HUDEP-2 (cell line): Measurements from ENCODE around the gene PLB1.
A peak's percentile ranks its signal among the peaks of the same experiment; 100 is the strongest.

Experiments
- DNase-seq, 76 experiments: peaks; one replicate each; lab custom pipeline; 2025; ENCODE audit not compliant: unreplicated experiment in 76 of 76; lab: John Stamatoyannopoulos, UW

PLB1 gene, protein sequence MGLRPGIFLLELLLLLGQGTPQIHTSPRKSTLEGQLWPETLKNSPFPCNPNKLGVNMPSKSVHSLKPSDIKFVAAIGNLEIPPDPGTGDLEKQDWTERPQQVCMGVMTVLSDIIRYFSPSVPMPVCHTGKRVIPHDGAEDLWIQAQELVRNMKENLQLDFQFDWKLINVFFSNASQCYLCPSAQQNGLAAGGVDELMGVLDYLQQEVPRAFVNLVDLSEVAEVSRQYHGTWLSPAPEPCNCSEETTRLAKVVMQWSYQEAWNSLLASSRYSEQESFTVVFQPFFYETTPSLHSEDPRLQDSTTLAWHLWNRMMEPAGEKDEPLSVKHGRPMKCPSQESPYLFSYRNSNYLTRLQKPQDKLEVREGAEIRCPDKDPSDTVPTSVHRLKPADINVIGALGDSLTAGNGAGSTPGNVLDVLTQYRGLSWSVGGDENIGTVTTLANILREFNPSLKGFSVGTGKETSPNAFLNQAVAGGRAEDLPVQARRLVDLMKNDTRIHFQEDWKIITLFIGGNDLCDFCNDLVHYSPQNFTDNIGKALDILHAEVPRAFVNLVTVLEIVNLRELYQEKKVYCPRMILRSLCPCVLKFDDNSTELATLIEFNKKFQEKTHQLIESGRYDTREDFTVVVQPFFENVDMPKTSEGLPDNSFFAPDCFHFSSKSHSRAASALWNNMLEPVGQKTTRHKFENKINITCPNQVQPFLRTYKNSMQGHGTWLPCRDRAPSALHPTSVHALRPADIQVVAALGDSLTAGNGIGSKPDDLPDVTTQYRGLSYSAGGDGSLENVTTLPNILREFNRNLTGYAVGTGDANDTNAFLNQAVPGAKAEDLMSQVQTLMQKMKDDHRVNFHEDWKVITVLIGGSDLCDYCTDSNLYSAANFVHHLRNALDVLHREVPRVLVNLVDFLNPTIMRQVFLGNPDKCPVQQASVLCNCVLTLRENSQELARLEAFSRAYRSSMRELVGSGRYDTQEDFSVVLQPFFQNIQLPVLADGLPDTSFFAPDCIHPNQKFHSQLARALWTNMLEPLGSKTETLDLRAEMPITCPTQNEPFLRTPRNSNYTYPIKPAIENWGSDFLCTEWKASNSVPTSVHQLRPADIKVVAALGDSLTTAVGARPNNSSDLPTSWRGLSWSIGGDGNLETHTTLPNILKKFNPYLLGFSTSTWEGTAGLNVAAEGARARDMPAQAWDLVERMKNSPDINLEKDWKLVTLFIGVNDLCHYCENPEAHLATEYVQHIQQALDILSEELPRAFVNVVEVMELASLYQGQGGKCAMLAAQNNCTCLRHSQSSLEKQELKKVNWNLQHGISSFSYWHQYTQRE (N-terminal part only)

DNA sequence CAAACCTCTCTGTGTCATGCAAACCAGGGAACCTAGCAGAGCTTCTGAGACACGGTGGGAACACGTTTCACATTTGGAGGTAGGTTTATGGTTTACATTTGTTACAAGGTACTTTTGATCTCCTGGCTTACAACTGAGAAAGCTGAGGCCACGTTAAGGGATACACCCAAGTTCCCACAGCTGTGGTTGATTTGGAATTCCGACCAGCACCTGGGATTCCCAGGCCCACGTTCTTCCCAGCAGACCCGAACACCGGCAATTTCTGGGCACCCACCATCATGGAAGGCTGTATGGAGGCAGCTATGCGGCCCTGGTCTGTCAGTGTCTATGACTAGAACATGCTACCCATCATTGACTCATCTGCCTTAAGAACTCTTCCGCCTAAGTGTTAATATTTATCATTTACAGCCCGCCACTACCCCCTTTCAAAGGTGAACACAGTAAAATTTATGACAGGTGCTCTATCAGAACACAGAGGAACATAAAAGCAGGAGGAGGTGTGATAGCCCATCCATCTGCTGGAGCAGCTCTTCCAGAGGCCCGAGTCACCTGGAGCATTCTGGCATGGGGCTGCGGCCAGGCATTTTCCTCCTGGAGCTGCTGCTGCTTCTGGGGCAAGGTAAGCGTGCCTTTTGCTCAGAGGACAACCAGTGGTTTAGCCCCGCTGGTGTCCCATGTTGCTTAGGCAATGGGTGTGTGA is at the start of gene PLB1:
Gene PLB1, plus strand, starts transcription at position 510 of the 700 bp plus-strand sequence. Its CDS starts 55 bp downstream, at position 565.
- no peak for DNase-seq

DNA sequence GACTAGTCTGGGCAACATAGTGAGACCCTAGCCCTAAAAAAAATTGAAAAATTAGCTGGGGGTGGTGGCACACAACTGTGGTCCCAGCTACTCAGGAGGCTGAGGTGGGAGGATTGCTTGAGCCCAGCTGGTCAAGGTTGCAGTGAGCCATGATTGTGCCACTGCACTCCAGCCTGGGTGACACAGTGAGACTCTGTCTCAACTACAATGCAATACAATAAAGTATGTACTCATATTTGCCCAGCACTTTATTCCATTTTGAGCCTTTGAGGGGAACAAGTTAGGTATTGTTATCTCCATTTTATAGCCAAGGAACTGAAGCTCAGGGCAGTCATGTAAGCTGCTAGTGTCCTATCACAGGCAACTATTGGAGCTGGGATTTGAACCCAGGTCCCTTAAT is 49.3 kb upstream of the PLB1 start:
- no peak for DNase-seq

DNA sequence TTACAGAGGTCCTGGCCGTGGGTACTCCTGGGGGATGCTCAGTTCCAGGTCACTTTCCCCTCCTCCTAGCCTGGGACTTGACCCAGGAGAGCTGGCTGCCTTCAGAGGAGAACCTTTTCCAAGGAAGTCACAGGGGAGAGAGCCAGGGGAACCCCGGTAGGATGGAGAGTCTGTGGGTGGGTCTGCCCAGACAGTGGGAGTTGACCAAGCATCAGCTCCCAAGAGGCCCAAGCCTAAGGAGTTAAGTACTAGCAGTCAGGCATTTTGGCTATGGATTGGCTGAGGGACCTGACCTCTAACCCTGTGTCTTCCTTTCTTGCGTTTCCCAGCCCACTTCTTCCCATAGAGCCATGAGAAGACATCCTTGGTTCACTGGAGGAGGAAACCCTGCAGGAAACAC is 48.8 kb upstream of the PLB1 start:
- no peak for DNase-seq

DNA sequence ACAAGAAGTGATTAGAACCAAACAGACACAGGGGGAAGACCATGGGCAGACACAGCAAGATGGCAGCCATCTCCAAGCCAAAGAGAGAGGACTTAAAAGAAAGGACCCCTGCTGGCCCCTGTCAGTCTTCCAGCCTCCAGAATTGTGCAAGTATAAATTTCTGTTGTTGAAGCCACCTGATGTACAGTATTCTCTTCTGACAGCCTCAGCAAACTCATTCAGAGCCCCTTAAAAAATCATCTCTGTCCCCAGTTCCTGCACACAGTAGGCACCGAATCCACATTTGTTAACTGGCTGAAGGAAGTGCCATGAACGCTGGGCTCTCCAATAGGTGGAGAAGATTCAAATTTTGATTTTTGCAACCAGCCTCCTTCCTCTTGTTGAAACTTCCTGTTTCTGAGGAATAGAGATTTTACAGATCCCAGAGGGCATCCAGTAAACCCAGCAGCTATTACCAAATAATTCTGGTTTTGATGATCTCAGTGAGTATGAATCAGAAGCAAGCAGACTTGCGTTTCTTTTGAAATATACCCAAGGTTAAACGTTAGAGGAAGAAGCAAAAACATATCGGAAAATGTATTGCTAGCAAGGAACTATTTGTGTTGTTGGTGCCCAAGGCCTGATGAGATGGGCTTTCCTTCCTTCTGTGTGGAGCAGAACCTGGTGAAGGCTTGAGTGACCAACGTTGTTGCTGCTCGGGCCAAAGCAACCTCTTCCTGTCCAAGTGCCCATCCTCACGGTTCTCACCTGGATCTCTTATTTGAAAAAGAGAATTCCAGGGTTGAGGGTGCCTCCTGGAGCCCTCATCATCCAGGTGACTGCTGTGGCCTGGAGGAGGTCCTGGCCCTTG is 47.7 kb upstream of the PLB1 start:
- DNase-seq, result no peak

DNA sequence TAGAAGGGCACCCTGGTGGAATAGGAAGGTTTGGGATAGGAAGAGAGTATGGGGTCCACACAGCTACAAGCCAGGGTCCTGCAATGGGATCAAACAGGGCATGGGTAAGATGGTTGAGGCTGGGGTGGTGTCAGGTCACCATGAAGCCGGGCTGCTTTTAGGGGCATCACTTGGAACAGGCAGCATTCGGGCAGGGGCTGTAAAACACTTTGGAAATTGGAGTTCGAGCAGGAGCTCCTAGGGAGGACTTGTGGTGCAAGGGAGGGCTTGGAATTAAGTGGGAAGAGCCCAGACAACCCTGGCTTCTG is 47.1 kb upstream of the PLB1 start:
- DNase-seq, result no peak

DNA sequence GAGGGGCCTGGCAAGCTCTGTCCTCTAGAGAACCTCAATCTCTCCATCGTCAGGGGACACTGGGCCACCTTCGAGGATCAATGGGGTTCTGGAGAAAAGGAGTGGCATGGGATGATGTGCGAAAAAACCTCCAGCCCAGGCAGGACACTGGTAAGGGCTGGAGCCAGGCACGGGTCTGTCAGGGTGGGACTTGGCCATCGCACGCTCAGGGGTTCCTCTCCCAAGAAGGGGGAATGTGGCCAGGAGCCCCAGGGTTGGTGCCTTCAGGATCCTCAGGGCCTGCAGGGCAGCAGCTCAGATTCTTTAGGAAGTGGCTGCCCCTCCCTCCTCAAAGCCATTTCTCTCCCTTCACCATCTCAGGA is 46.8 kb upstream of the PLB1 start:
- no peak for DNase-seq

DNA sequence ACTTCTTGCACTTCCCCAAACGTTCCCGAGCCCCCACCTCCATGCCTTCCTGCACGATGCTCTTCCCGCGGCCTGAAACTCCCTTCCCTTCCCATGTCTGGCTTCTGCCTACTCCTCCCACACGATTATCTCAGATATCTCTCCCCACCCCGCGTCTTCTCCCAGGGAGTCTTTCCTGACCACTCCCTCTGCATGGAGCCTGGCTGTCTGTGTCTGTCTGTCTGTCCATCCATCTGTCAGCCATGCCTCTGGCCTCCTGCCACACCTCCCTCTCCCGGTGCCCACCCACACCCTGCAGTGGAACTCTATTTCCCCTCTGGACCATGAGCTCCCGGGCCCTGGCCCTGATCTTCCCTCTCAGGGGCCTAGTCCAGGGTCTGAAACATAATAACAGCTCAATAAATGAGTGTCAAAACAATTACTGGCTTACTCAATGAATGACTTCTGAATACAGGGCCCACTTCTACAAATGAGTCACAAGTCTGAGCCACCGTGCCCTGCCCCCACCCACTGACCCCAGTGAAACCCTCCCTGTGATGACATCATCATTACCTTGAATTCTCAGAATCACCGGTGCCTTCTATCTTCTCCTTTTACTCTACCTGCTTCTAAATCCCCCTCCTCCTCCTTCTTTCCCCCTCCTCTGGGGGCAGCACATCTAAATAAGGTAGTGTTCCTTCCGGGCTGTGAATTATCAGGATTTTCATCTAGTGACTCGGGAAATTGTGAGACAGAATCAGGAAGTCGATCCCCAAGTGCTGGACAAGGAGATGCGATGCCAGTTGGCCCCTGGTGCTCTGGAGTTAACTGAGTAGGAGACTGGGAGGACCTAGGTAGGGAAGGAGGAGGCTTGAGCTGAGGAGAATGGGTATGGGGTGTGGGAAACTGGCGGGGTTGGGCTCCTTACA is 46.1 kb upstream of the PLB1 start:
- DNase-seq, result no peak

DNA sequence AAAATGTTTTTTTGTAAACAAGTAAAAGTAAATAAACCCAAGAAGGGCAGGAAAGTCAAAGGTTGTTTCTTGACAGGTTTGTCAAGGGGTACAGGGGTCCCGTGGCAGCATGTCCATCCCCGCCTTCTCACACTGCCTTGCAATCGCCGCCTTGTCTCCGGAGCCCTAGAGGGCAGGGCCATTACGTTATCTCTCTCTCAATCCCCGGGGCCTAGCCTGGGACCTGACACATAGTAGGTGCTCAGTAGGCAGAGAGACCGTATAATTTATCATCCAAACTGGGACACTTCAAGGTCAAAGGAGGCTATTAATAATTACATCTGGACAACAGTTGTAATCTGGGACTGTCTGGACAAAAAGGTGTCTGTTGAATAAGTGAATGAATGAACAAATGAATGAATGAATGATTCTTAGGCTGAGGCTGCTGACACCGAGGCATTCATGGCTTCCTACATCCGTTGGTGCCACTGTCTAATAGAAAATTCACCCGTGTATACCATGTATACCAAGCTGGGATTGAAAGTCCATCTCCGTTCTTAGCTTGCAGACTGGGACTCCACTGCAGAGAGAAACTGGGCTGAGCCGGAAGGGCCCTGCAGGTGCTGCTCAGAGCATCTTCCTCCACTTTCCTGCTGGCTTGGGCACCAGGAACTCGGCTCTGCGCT is 44.8 kb upstream of the PLB1 start:
- DNase-seq, result no peak

DNA sequence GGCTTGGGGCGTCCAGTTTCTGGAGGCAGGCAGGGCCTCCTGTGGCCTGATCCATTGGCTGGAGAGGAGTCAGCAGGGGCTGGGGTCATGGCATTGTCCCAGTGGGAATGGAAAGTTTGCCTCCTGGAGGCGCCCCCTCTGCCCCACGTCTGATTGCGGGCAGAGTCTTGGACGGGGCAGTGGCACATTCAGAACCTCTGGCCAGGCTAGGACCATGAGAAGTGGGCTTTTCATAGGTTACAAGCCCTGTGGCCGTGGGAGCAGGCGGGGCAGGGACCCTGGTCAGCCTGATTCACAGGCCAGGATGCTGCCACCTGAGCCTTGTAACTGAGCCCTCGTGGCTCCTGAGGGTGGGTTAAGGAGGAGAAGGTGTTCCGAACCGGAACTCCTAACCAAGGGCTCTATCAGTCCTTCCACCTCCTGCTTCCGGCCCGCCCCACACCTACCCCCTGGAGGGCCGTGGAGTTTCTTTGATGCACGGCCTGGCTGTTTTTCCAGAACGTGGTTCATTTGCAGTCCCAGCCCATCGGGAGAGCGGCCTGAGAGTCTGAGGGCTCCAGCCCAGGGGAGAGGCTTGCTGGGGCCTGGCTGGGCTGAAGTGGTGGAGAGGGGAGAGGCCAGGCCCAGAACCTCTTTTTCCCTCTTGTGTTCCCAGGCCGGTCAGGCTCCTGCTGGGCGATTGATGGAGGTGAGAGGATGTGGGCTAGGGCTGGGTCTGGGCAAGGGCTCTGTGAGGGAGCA is 43.9 kb upstream of the PLB1 start:
- no peak for DNase-seq

DNA sequence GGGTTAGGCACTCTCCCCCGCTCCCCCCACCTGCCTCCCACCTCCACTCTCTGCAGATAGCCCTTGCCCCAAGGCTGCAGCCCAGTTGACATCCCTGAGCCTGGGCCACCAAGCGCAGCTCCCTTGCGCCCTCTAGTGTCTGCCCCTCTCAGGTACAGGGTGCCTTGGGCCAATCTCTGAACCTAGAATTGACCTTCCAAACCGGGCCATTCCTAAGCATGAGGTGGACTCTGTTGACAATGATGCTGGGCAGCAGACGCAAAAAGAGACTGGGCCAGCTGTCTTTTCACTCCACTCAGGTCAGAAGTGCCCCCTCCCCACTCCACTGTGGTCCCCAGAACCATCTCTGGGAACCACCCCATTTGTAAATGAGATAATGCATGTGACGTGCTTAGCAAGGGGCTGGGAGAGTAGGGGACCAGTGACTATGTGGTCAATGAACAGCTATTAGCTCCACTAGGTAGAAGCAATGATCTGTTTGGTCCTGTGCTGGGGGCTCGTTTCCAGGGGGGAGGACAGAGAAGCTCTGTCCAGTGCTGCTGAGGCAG is 43.3 kb upstream of the PLB1 start:
- DNase-seq, result peak in 49 of 76 experiments; percentile 2 to 68 (median 35)

DNA sequence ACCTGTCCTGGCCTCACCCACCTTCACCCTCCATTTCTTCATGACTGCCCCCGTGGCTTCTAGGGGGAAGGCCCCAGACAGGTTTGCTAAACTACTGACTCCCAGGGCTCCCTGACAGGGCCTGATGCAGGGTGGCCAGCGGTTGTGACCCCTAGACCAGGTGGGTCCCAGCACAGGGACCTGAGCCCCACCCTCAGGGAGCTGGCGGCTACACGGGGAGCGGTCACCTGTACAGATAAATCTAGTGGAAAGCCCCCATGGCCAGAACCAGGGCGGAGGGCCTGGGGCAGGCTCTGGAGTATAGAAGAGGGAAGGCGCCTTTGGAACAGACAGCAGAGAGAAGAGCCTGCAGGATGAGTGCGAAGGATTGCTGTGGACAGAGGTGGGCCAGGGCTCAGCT is 42.5 kb upstream of the PLB1 start:
- DNase-seq, result no peak

DNA sequence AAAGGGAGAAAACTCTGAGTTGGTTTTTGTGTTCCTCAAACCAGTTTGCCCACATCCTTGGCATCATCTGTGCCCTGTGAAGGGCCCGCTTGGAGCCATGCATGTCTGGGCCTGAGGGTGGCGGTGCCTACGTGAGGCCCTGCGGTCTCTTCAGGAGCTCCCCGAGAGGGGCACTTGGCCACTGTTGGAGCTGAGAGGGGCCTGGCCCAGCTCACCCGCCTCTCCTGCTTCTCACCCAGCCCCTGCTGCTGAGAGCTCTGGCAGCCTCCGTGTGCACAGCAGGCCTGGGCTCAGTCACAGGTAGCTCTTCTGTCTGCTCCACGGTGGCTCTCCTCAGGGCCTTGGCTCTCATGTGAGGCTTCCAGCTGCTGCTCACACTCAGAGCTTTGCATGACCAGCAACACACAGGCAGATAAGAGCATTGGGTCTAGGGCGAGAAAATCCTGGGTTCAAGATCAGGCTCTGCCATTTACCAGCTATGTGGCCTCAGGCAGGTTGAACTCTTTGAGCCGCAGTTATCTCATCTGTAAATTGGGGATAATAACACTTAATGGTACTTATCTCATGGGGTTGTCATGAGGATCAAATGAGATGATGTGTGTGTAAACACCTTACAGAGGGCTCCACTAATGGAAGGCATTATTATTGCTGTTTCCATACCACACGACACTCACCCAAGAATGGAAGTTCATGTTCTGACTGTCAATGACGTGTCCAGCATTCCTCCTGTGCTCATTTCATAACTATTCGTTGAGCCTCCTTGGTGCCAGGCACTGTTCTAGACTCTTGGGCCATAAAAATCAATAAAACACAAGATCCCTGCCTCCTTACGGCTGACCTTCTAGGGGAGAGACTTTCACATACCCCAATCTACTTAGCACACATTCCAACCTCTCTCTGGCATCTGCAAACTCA is 41.6 kb upstream of the PLB1 start:
- DNase-seq, result no peak

DNA sequence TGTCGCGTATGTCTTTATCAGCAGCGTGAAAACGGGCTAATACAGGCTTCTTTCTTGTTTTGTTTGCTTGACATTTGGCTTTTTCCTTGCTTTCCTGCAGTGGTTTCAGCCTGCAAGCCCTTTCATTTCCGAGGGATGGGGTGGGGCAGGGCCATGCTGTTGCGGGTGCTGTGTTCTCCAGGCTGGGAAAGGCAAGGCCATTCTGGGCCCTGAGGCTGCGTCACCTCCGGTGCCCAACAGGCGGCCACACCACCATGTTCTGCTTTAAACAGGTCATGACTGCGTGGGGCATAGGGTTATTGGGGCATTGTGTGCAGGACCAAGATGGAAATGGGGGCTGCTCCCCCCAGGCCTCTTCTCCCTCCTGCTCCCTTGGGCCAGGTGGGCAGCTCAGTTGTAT is 38.6 kb upstream of the PLB1 start:
- DNase-seq, result no peak

DNA sequence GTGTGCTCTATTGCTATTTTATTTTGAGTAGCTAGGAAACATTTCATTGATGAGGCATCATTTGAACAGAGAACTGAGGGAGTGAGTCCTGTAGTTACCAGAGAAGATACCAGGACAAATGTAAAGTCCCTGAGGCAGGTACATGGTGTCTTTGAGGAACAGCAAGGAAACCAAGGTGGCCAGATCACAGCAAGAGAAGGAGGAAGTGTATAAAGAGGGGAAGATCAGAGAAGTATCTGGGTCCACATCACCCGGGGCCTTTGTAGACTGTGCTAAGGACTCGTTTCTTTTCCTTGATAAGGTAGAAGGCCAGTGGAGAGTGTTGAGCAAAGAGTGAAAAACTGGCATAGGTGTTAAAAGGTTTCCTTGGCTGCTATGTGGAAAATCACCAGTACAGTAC is 34.8 kb upstream of the PLB1 start:
- DNase-seq, result no peak

DNA sequence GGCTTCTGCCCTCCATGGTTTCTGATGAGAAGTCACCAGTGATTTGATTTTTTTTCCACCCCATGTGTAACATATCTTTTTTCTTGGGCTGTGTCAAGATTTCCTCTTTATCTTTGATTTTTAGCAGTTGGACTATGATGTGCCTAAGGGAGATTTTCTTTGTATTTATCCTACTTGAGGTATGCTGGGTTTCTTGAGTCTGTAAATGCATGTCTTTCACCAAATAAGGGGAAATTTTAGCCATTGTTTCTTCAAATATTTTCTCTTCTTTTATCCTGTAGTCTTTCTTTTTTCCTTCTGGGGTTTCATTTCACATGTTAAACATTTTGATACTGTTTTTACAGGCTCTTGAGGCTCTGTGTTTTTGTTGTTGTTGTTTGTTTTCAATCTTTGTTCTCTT is 33.7 kb upstream of the PLB1 start:
- DNase-seq, result no peak

DNA sequence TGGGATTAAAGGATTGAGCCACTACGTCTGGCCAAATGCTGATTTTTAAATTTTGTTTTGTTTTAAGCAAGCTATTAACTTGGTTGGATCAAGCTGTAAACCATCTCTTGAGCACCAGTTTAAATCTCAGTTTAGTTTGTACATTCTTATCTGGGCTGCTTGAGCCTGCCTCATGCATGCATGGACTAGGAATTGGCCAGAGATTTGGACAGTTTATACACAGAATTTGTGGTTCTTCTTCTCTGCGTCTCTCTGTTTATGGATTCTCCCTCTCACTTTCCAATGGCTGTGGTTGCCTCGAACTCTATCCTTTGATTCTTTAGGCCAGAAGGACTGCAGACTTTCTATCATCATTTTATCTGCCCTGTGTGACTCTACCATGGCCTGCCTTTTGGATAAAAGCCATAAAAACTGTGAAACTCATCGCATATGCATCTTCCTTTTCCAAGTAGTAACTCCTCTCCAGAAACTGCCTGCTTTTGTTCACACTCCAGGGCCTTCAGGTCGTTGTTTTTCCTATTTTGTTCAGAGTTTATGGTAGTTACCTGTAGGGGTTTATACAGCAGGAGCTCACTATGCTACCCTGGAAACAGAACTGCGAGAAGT is 32.5 kb upstream of the PLB1 start:
- DNase-seq, result no peak
